ENCODE measurements around the gene TCEAL1.
"Not testable (repeated sequence)": the region's sequence is repeated elsewhere in the genome, so short reads cannot be mapped to it uniquely, and the experiment has no call there.

TCEAL1 gene
- 0.97 to 4.5 (median 3.5) reads per million in 3 donors for total RNA-seq

GRCh38 chrX:103628386-103629317, at the start of gene TCEAL1:
Gene TCEAL1 (plus strand): TSS chrX:103628975. CDS start chrX:103629917, 942 bp downstream.
- peaks cover 4% of the 10 kb centered on the region for H3K4me1 ChIP-seq (ENCODE audit: control insufficient read depth, insufficient read depth, low read length, poor library complexity, severe bottlenecking)
- no peaks in the 10 kb centered on the region for H3K27me3 ChIP-seq (replicated peaks; ENCODE audit: control insufficient read depth, insufficient read depth, low read length, poor library complexity, severe bottlenecking)
- peak within 1 kb of the TSS; percentile 64 for H3K4me3 ChIP-seq (ENCODE audit: insufficient read depth, low read depth, low read length, poor library complexity, severe bottlenecking)
- no peak for DNase-seq
- no peaks in the 10 kb centered on the region for H3K36me3 ChIP-seq (ENCODE audit: control insufficient read depth, insufficient read depth, low read length)
- peak within 1 kb of the TSS; percentile 39 for H3K27ac ChIP-seq (ENCODE audit: insufficient read depth, low read length, poor library complexity, severe bottlenecking)
- no peaks in the 10 kb centered on the region for H3K9me3 ChIP-seq (ENCODE audit: control insufficient read depth, low read length)

- no peaks in the 10 kb centered on the region for H3K27me3 ChIP-seq (replicated peaks; ENCODE audit: control insufficient read depth, insufficient read depth, low read length, poor library complexity, severe bottlenecking)
Measured at GRCh38 chrX:103584596-103584995, 44.2 kb upstream of the TCEAL1 start.

GRCh38 chrX:103585411-103586313, 43.1 kb upstream of the TCEAL1 start, which contains the start of gene TCEAL4:
Gene TCEAL4 (plus strand): TSS chrX:103585515. CDS start chrX:103586676, 1,161 bp downstream.
- peak in 1 of 3 donors; percentile 15 for DNase-seq
- H3K27ac ChIP-seq (ENCODE audit: insufficient read depth, low read length, poor library complexity, severe bottlenecking), result peak within 1 kb of the TSS; percentile 11

More at GRCh38 chrX:103584596-103584995, 44.2 kb upstream of the TCEAL1 start:
- no peak overlapping the region for H3K27ac ChIP-seq (ENCODE audit: insufficient read depth, low read length, poor library complexity, severe bottlenecking)
- no peaks in the 10 kb centered on the region for H3K36me3 ChIP-seq (ENCODE audit: control insufficient read depth, insufficient read depth, low read length)
- no peak overlapping the region for H3K4me3 ChIP-seq (ENCODE audit: insufficient read depth, low read depth, low read length, poor library complexity, severe bottlenecking)
- H3K4me1 ChIP-seq (ENCODE audit: control insufficient read depth, insufficient read depth, low read length, poor library complexity, severe bottlenecking), result no peaks in the 10 kb centered on the region
- H3K9me3 ChIP-seq (ENCODE audit: control insufficient read depth, low read length), result no peaks in the 10 kb centered on the region
- DNase-seq, result no peak

GRCh38 chrX:103586314-103586646, 42.5 kb upstream of the TCEAL1 start:
- H3K9me3 ChIP-seq (ENCODE audit: control insufficient read depth, low read length), result no peaks in the 10 kb centered on the region
- no peak overlapping the region for H3K27ac ChIP-seq (ENCODE audit: insufficient read depth, low read length, poor library complexity, severe bottlenecking)

More at GRCh38 chrX:103585411-103586313, 43.1 kb upstream of the TCEAL1 start, which contains the start of gene TCEAL4:
- no peaks in the 10 kb centered on the region for H3K27me3 ChIP-seq (replicated peaks; ENCODE audit: control insufficient read depth, insufficient read depth, low read length, poor library complexity, severe bottlenecking)
- H3K9me3 ChIP-seq (ENCODE audit: control insufficient read depth, low read length), result no peaks in the 10 kb centered on the region
- H3K4me1 ChIP-seq (ENCODE audit: control insufficient read depth, insufficient read depth, low read length, poor library complexity, severe bottlenecking), result no peaks in the 10 kb centered on the region
- no peaks in the 10 kb centered on the region for H3K36me3 ChIP-seq (ENCODE audit: control insufficient read depth, insufficient read depth, low read length)
- H3K4me3 ChIP-seq (ENCODE audit: insufficient read depth, low read depth, low read length, poor library complexity, severe bottlenecking), result peak within 1 kb of the TSS; percentile 72

GRCh38 chrX:103586659-103587058, 42.1 kb upstream of the TCEAL1 start:
- H3K4me1 ChIP-seq (ENCODE audit: control insufficient read depth, insufficient read depth, low read length, poor library complexity, severe bottlenecking), result no peaks in the 10 kb centered on the region
- H3K4me3 ChIP-seq (ENCODE audit: insufficient read depth, low read depth, low read length, poor library complexity, severe bottlenecking), result no peak overlapping the region
- no peaks in the 10 kb centered on the region for H3K9me3 ChIP-seq (ENCODE audit: control insufficient read depth, low read length)
- no peaks in the 10 kb centered on the region for H3K27me3 ChIP-seq (replicated peaks; ENCODE audit: control insufficient read depth, insufficient read depth, low read length, poor library complexity, severe bottlenecking)
- DNase-seq, result no peak
- no peak overlapping the region for H3K27ac ChIP-seq (ENCODE audit: insufficient read depth, low read length, poor library complexity, severe bottlenecking)
- H3K36me3 ChIP-seq (ENCODE audit: control insufficient read depth, insufficient read depth, low read length), result no peaks in the 10 kb centered on the region

More at GRCh38 chrX:103586314-103586646, 42.5 kb upstream of the TCEAL1 start:
- DNase-seq, result no peak
- no peaks in the 10 kb centered on the region for H3K27me3 ChIP-seq (replicated peaks; ENCODE audit: control insufficient read depth, insufficient read depth, low read length, poor library complexity, severe bottlenecking)
- no peaks in the 10 kb centered on the region for H3K36me3 ChIP-seq (ENCODE audit: control insufficient read depth, insufficient read depth, low read length)
- peak overlapping the region; percentile 72 for H3K4me3 ChIP-seq (ENCODE audit: insufficient read depth, low read depth, low read length, poor library complexity, severe bottlenecking)
- no peaks in the 10 kb centered on the region for H3K4me1 ChIP-seq (ENCODE audit: control insufficient read depth, insufficient read depth, low read length, poor library complexity, severe bottlenecking)

- not testable (repeated sequence) for DNase-seq; H3K4me3 ChIP-seq (ENCODE audit: insufficient read depth, low read depth, low read length, poor library complexity, severe bottlenecking); H3K9me3 ChIP-seq (ENCODE audit: control insufficient read depth, low read length); H3K27ac ChIP-seq (ENCODE audit: insufficient read depth, low read length, poor library complexity, severe bottlenecking); H3K4me1 ChIP-seq (ENCODE audit: control insufficient read depth, insufficient read depth, low read length, poor library complexity, severe bottlenecking); H3K36me3 ChIP-seq (ENCODE audit: control insufficient read depth, insufficient read depth, low read length); H3K27me3 ChIP-seq (replicated peaks; ENCODE audit: control insufficient read depth, insufficient read depth, low read length, poor library complexity, severe bottlenecking)
Measured at GRCh38 chrX:103592295-103592694, 36.5 kb upstream of the TCEAL1 start.

GRCh38 chrX:103595202-103595601, 33.6 kb upstream of the TCEAL1 start:
- not testable (repeated sequence) for H3K9me3 ChIP-seq (ENCODE audit: control insufficient read depth, low read length); H3K27ac ChIP-seq (ENCODE audit: insufficient read depth, low read length, poor library complexity, severe bottlenecking); H3K4me1 ChIP-seq (ENCODE audit: control insufficient read depth, insufficient read depth, low read length, poor library complexity, severe bottlenecking); DNase-seq; H3K27me3 ChIP-seq (replicated peaks; ENCODE audit: control insufficient read depth, insufficient read depth, low read length, poor library complexity, severe bottlenecking); H3K4me3 ChIP-seq (ENCODE audit: insufficient read depth, low read depth, low read length, poor library complexity, severe bottlenecking); H3K36me3 ChIP-seq (ENCODE audit: control insufficient read depth, insufficient read depth, low read length)

- peak in 2 of 3 donors; percentile 38 to 40 for DNase-seq
- Histone ChIP-seq H3K27ac (ENCODE audit: insufficient read depth, low read length, poor library complexity, severe bottlenecking) (peak within 1 kb of the TSS; percentile 57), H3K36me3 (ENCODE audit: control insufficient read depth, insufficient read depth, low read length) (no peaks in the 10 kb centered on the region), H3K9me3 (ENCODE audit: control insufficient read depth, low read length) (no peaks in the 10 kb centered on the region), H3K4me3 (ENCODE audit: insufficient read depth, low read depth, low read length, poor library complexity, severe bottlenecking) (peak within 1 kb of the TSS; percentile 57), H3K4me1 (ENCODE audit: control insufficient read depth, insufficient read depth, low read length, poor library complexity, severe bottlenecking) (no peaks in the 10 kb centered on the region), H3K27me3 (replicated peaks; ENCODE audit: control insufficient read depth, insufficient read depth, low read length, poor library complexity, severe bottlenecking) (no peaks in the 10 kb centered on the region)
Measured at GRCh38 chrX:103607364-103608305, 21.1 kb upstream of the TCEAL1 start, which contains the start of gene TCEAL3. Gene TCEAL3 (plus strand): TSS chrX:103607963. CDS start chrX:103609065, 1,102 bp downstream.
